HG03565 (cell line): ENCODE data around the gene CYP4V2.

Experiments used
- ATAC-seq: cut with Tn5 transposase; IDR thresholded peaks from one replicate; pipeline ENCODE4 v1.9.1; 2021; ENCODE audit warnings: mild to moderate bottlenecking, moderate library complexity; ENCODE audit not compliant: unreplicated experiment

The CYP4V2 gene

GRCh38 chr4:186191200-186192065 is at the start of gene CYP4V2:
TSS of gene CYP4V2 (plus strand) at chr4:186191567. CDS start at chr4:186191824, 257 bp downstream.
- peak; percentile 85 for ATAC-seq

GRCh38 chr4:186144198-186144945 is 47.0 kb upstream of the CYP4V2 start:
- no peak for ATAC-seq

- no peak for ATAC-seq
Observed at GRCh38 chr4:186144946-186145569, 46.3 kb upstream of the CYP4V2 start.

- no peak for ATAC-seq
Observed at GRCh38 chr4:186146458-186146857, 44.9 kb upstream of the CYP4V2 start.

GRCh38 chr4:186148336-186148975 is 42.9 kb upstream of the CYP4V2 start:
- no peak for ATAC-seq

GRCh38 chr4:186149872-186150271 is 41.5 kb upstream of the CYP4V2 start:
- no peak for ATAC-seq

GRCh38 chr4:186150926-186151325 is 40.4 kb upstream of the CYP4V2 start:
- ATAC-seq, result peak; percentile 13

- peak; percentile 48 for ATAC-seq
Observed at GRCh38 chr4:186151499-186151898, 39.9 kb upstream of the CYP4V2 start.

- peak; percentile 40 for ATAC-seq
Observed at GRCh38 chr4:186158021-186158813, 33.1 kb upstream of the CYP4V2 start.

- no peak for ATAC-seq
Observed at GRCh38 chr4:186158966-186159365, 32.4 kb upstream of the CYP4V2 start.

GRCh38 chr4:186159613-186160012 is 31.8 kb upstream of the CYP4V2 start:
- ATAC-seq, result no peak

- peak; percentile 89 for ATAC-seq
Observed at GRCh38 chr4:186161138-186161537, 30.2 kb upstream of the CYP4V2 start.

GRCh38 chr4:186166852-186167512 is 24.4 kb upstream of the CYP4V2 start:
- no peak for ATAC-seq

- no peak for ATAC-seq
Observed at GRCh38 chr4:186167605-186168004, 23.8 kb upstream of the CYP4V2 start.

GRCh38 chr4:186168750-186169149 is 22.6 kb upstream of the CYP4V2 start:
- ATAC-seq, result no peak

- no peak for ATAC-seq
Observed at GRCh38 chr4:186169333-186169944, 21.9 kb upstream of the CYP4V2 start.

GRCh38 chr4:186169945-186170802 is 21.2 kb upstream of the CYP4V2 start:
- no peak for ATAC-seq

- no peak for ATAC-seq
Observed at GRCh38 chr4:186170966-186171365, 20.4 kb upstream of the CYP4V2 start.
